ENCODE results near the gene ATRIP. TPM values are rescaled to one million over a fixed set of nuclear protein-coding genes. Genes with fewer than 3 reads are reported as not detected.

Gene ATRIP
- total and polyA plus RNA-seq, 2 of the 8 experiments (the other 6 are each of a cell fraction or from before 2014, with no cell fraction given), result 18.5 to 20.2 TPM

DNA sequence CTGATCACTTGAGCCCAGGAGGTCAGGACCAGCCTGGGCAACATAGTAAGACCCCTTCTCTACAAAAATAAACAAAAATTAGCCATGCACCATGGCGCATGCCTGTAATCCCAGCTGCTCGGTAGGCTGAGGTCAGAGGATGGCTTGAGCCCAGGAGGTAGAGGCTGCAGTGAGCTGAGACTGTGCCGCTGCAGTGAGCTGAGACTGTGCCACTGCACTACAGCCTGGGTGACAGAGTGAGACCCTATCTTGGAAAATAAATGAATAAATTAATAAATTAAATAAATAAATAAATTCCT is 46.6 kb downstream of the ATRIP start:
- H2BK20ac ChIP-seq (ENCODE audit: low read length), result no peak overlapping the region
- POLR2A ChIA-PET (ENCODE audit: partially characterized antibody), result interaction anchor here (1.3 kb wide), 1 partner anchor 9 kb away, joined by 3 read pairs; no protein-coding TSS in a partner anchor
- no peak for FAIRE-seq
- TF ChIP-seq GABPA (IDR thresholded peaks at IDR 0.05; ENCODE audit: borderline replicate concordance, insufficient read depth, low read length) (no peak), NRF1 (IDR thresholded peaks at IDR 0.05; ENCODE audit: low read depth, low read length) (no peak), JUN (IDR thresholded peaks at IDR 0.05; ENCODE audit: low read depth, low read length) (no peak), SIN3A (conservative IDR thresholded peaks at IDR 0.05 in 1 of 2, IDR thresholded peaks at IDR 0.05 in 1 of 2; ENCODE audit: low read depth in 1 of 2, low read length in 2 of 2) (no peak), KDM5A (IDR thresholded peaks at IDR 0.05; ENCODE audit: low read length) (no peak), TAF7 (optimal IDR thresholded peaks at IDR 0.05; ENCODE audit: borderline replicate concordance, low read depth, low read length) (no peak), FOSL1 (IDR thresholded peaks at IDR 0.05; ENCODE audit: insufficient read depth, low read depth, low read length) (no peak), RAD21 (IDR thresholded peaks at IDR 0.05 in 1 of 2, conservative IDR thresholded peaks at IDR 0.05 in 1 of 2; ENCODE audit: low read depth in 2 of 2, low read length in 2 of 2) (no peak)
- TF ChIP-seq, protein P1, sequence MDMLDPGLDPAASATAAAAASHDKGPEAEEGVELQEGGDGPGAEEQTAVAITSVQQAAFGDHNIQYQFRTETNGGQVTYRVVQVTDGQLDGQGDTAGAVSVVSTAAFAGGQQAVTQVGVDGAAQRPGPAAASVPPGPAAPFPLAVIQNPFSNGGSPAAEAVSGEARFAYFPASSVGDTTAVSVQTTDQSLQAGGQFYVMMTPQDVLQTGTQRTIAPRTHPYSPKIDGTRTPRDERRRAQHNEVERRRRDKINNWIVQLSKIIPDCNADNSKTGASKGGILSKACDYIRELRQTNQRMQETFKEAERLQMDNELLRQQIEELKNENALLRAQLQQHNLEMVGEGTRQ (IDR thresholded peaks at IDR 0.05; ENCODE audit: low read length), result no peak
- TF ChIP-seq, protein P2, sequence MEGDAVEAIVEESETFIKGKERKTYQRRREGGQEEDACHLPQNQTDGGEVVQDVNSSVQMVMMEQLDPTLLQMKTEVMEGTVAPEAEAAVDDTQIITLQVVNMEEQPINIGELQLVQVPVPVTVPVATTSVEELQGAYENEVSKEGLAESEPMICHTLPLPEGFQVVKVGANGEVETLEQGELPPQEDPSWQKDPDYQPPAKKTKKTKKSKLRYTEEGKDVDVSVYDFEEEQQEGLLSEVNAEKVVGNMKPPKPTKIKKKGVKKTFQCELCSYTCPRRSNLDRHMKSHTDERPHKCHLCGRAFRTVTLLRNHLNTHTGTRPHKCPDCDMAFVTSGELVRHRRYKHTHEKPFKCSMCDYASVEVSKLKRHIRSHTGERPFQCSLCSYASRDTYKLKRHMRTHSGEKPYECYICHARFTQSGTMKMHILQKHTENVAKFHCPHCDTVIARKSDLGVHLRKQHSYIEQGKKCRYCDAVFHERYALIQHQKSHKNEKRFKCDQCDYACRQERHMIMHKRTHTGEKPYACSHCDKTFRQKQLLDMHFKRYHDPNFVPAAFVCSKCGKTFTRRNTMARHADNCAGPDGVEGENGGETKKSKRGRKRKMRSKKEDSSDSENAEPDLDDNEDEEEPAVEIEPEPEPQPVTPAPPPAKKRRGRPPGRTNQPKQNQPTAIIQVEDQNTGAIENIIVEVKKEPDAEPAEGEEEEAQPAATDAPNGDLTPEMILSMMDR (IDR thresholded peaks at IDR 0.05; ENCODE audit: control extremely low read depth in 1 of 3, insufficient read depth in 1 of 3, low read depth in 1 of 3, low read length in 3 of 3), result no peak

More for the DNA sequence above, 46.6 kb downstream of the ATRIP start:
- H3K4me2 ChIP-seq (ENCODE audit: insufficient read depth in 1 of 2, low read depth in 2 of 2, low read length in 2 of 2), result no peak overlapping the region
- H3K4me1 ChIP-seq (replicated peaks in 1 of 4; ENCODE audit: control insufficient read depth in 3 of 4, insufficient read depth in 4 of 4, low read length in 3 of 4), result no peaks in the 10 kb centered on the region; a peak in 1 of 7 replicates
- H3K4me3 ChIP-seq (ENCODE audit: extremely low read depth in 1 of 4, insufficient read depth in 2 of 4, low read depth in 3 of 4, low read length in 4 of 4), result no peak overlapping the region
- H2AFZ ChIP-seq (ENCODE audit: low read length), result no peak overlapping the region
- no peaks in the 10 kb centered on the region for H3K79me1 ChIP-seq (ENCODE audit: low read depth, low read length)
- H4K5ac ChIP-seq (ENCODE audit: insufficient read length, low read depth, low read length), result no peak overlapping the region
- H3K79me2 ChIP-seq (ENCODE audit: control insufficient read depth in 1 of 2, insufficient read depth in 2 of 2, low read length in 2 of 2), result no peaks in the 10 kb centered on the region
- CTCF ChIA-PET (ENCODE audit: partially characterized antibody), result interaction anchor here (0.6 to 1.4 kb wide), 2 partner anchors 34 to 47 kb away, joined by 3 read pairs; no protein-coding TSS in a partner anchor
- no peak overlapping the region for H2BK15ac ChIP-seq (ENCODE audit: low read length)
- DNase-seq (ENCODE audit: low read depth in 1 of 2, low spot score in 2 of 2), result no peak
- no peaks in the 10 kb centered on the region; a peak in 1 of 4 replicates for H3K9me3 ChIP-seq (ENCODE audit: insufficient read depth in 2 of 2, low read depth in 1 of 2, low read length in 1 of 2)
- no peaks in the 10 kb centered on the region for H3K23me2 ChIP-seq (ENCODE audit: low read depth, low read length)
- no peak overlapping the region for H4K91ac ChIP-seq (replicated peaks; ENCODE audit: insufficient read length, low read length)
- no peak overlapping the region for H3K14ac ChIP-seq (ENCODE audit: insufficient read length)
- no peak overlapping the region for H3K56ac ChIP-seq (replicated peaks; ENCODE audit: insufficient read length, low read depth, low read length)
- no peak overlapping the region for H3K4ac ChIP-seq (replicated peaks; ENCODE audit: insufficient read length, low read depth, low read length)
- no peak overlapping the region for H3K9ac ChIP-seq (replicated peaks in 1 of 4; ENCODE audit: extremely low read depth in 1 of 4, low read depth in 3 of 4, low read length in 3 of 4)
- H2AK5ac ChIP-seq (ENCODE audit: low read depth, low read length), result no peak overlapping the region
- no peak overlapping the region for H2BK5ac ChIP-seq (ENCODE audit: low read depth, low read length)
- no peak overlapping the region for H3K27ac ChIP-seq (ENCODE audit: low read depth, low read length)
- peaks cover 0 to 15% (median under 1%) of the 10 kb centered on the region in 4 experiments; a peak in 2 of 8 replicates for H3K36me3 ChIP-seq (ENCODE audit: control insufficient read depth in 2 of 4, insufficient read depth in 4 of 4, low read length in 3 of 4)
- no peak overlapping the region for H2BK12ac ChIP-seq (ENCODE audit: low read depth, low read length)
- no peaks in the 10 kb centered on the region for H4K20me1 ChIP-seq (replicated peaks in 1 of 2; ENCODE audit: control insufficient read depth in 1 of 2, insufficient read depth in 2 of 2, low read length in 2 of 2)
- 94% methylated on average over 3 of the region's 3 CpGs; no CpG with 5 or more reads in 1 of the 2 experiments for WGBS, 2 experiments (ENCODE audit: extremely low coverage in 1 of 2, insufficient coverage in 1 of 2, insufficient read length in 1 of 2, insufficient replicate concordance in 2 of 2, low coverage in 1 of 2, low lambda C conversion rate in 2 of 2, missing lambda C conversion rate in 1 of 2)
- no peak overlapping the region for H2BK120ac ChIP-seq (replicated peaks; ENCODE audit: low read depth, low read length)
- no peaks in the 10 kb centered on the region for H3K27me3 ChIP-seq (replicated peaks in 1 of 4; ENCODE audit: control insufficient read depth in 3 of 4, extremely low read depth in 1 of 4, insufficient read depth in 3 of 4, low read length in 3 of 4)
- no peak overlapping the region for H3K23ac ChIP-seq (ENCODE audit: insufficient read length)
- H4K8ac ChIP-seq (ENCODE audit: extremely low read depth, insufficient read depth, low read length), result no peak overlapping the region
- H3K18ac ChIP-seq (ENCODE audit: extremely low read depth, low read length), result no peak overlapping the region

All from H1 (cell line).